HG03432 (cell line): Measurements from ENCODE around the gene SPTY2D1.
A peak's percentile ranks its signal among the peaks of the same experiment; 100 is the strongest.
"Not testable (repeated sequence)": the region's sequence is repeated elsewhere in the genome, so short reads cannot be mapped to it uniquely, and the experiment has no call there.

Experiments used
- ATAC-seq: cut with Tn5 transposase; IDR thresholded peaks from one replicate; pipeline ENCODE4 v1.9.1; 2021; ENCODE audit warnings: mild to moderate bottlenecking, moderate library complexity; ENCODE audit not compliant: unreplicated experiment

Gene SPTY2D1

GRCh38 chr11:18618342-18619025, 15.7 kb downstream of the SPTY2D1 start:
- ATAC-seq = no peak

- peak; percentile 43 for ATAC-seq
Observed at GRCh38 chr11:18617688-18618341, 16.3 kb downstream of the SPTY2D1 start.

DNA sequence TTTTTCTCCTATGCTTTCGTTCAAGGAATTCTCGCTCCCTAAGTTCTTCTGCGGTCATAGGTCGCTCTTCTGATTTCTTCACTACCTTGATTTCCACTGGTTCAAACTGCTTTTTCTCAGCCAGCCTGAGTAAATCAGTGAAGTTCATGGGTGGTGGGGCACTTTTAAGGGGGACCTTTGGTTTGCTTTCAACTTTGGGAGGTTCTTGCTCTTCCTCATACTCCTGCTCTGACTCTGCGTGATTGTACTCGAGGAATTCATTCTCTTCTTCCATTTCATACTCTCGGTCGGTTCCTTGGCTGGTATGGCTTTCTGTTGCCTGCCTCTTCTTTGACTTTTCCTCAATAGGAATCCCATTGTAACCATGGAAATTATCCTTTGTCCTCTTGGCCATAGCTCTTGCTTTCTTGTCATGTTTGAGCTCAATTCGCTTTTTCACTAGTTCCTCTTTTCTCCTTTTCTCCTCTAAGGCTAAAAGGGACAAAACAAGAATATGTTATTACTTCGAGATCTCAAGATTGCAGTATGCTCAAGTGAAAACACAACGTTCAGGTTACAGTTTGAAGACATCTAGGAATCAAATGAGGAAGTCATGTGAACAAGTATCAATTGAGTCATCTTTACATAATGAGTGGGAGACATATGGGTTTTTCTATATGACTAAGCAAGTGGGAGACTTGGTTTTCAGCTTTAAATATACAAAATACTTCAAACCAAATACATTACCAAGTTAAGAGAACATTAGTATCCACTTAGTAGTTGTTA, 18.3 kb downstream of the SPTY2D1 start:
- ATAC-seq = peak; percentile 94

DNA sequence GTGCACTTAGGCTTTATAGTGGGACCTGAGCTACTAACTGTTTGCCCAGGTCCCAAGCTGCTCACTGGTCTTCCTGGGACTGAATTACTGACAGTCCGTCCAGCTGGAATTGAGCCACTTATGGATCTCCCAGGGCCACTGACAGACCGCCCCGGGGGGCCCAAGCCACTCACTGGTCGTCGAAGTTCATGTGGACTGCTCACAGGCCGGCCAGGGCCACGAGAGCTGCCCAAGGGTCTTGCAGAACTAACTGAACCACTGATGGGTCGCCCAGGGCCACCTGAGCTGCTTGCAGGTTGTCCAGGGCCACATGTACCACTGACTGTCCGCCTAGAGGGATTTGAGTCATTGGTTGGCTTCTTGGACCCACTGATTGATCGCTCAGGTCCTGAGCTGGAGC, 19.5 kb downstream of the SPTY2D1 start:
- ATAC-seq = no peak

DNA sequence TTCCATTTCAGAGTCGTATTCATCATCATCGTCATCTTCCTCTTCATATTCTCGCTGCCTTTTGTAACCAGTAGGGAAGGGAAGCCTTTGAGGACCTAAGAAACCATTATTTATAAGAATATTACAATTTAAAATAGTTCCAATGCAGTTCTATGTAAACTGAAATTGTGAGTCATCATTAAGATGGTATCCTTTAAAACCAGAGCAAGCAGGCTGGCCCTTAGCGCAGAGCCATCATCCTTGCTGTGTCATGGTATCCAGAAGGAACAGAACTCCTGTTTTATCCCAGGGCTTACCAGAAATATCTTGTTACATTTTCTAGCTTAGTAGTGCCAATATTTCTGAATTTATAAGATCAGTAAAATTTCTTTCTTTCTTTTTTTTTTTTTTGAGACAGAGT, 21.7 kb downstream of the SPTY2D1 start:
- ATAC-seq = no peak

- no peak for ATAC-seq
Observed at GRCh38 chr11:18611196-18611595, 22.9 kb downstream of the SPTY2D1 start.

DNA sequence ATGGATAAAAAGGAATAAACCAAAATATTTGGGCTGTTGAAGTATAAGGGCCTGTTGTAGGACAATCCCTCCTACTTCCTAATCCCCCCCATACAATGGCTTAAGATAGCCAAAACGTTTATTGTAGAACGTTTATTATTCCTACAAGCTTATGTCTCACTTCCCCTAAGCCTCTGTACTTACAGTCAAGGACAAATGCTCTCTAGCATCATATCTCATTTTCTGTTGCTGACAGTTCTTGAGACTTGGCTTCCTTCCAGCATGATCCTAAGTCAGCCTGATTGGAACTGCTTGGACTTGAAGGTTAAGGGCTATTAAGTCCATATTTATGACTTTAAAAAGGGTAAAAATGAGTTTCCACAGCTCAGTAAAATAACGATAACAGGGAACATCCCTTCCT, 25.8 kb downstream of the SPTY2D1 start:
- ATAC-seq = no peak

GRCh38 chr11:18600915-18601569, 33.1 kb downstream of the SPTY2D1 start:
- ATAC-seq = no peak

GRCh38 chr11:18599739-18600230, 34.4 kb downstream of the SPTY2D1 start, which contains the start of gene MISFA:
Gene MISFA (plus strand): TSS chr11:18599789. CDS start chr11:18599929, 140 bp downstream.
- no peak for ATAC-seq

GRCh38 chr11:18594999-18595749, 39.0 kb downstream of the SPTY2D1 start:
- no peak for ATAC-seq

DNA sequence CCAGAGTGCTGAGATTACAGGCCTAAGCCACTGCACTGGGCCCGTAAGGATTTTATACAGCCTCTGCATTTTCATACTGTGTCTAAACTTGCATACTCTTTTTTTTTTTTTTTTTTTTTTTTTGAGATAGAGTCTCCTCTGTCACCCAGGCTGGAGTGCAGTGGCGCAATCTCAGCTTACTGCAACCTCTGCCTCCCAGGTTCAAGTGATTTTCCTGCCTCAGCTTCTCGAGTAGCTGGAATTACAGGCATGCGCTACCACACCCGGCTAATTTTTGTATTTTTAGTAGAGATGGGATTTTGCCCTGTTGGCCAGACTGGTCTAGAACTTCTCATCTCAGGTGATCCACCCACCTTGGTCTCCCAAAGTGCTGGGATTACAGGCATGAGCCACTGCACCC, 40.1 kb downstream of the SPTY2D1 start:
- ATAC-seq = not testable (repeated sequence)

- no peak for ATAC-seq
Observed at GRCh38 chr11:18590571-18590970, 43.6 kb downstream of the SPTY2D1 start.

DNA sequence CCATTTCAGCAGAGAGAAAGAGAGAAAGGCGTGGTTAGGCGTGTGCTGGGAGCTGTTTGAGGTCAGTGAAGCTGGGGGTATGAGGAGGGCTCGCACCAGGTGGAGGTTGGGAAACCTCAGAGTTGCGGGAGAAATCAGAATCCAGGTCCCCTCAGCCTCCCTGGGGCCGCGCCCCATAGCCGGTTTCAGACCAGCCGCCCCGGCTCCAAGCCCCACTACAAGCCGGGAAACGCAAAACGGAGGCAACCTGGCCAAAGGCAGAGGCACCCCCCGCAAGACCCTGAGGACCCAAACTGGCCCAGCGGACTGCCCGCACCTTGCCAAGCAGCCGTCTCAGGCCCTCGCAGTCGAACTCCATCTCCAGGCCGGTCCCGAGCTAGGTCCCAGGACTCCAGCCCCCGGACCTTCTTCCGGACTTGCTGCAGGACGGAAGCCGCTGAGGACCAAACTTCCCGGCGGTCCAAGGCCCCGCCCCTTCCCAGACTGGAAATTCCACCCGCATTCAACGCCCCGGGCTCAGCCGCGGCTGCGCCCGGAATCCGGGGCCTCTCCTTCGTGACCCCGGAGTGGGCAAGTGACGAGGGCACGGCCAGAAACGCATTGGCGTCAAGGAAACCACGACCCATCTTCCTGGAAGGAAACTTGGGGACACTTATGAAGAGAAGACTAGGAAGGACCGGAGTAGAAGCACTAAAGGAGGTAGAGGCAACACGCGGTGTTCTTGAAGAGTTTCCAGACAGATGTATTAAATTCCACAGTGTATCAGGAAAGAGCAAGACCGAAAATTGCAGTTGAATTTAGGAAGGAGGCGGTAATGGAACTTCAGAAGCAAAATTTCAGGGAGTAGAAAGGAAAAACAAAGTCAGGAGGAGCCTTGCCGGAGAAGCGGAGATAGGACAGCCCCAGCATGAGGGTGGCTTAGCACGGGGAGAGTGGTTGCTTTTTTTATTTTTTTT, 45.6 kb downstream of the SPTY2D1 start, which contains the start of gene UEVLD:
UEVLD (minus strand) TSS at position 438 of the 956 bp plus-strand sequence; CDS start at position 358, 80 bp downstream.
- peak; percentile 83 for ATAC-seq

DNA sequence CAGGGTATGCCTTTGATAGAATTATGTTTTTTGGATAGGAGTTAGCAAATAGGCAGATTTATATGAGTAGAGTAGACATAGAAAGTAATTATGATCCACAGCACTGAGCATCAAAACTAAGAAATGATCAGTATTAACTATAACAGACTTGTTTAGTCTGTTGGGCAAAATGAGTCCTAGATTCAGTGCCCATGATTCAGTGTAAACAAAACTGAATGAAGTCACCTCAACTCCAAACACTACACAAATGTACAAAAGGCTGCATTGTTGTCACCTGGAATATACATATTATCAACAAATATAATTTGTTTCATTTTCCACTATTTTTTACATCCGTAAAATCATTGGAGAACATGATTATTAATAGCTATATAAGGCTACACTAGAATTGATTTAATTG, 52.3 kb downstream of the SPTY2D1 start:
- no peak for ATAC-seq

GRCh38 chr11:18580113-18580766, 53.9 kb downstream of the SPTY2D1 start:
- ATAC-seq = no peak

DNA sequence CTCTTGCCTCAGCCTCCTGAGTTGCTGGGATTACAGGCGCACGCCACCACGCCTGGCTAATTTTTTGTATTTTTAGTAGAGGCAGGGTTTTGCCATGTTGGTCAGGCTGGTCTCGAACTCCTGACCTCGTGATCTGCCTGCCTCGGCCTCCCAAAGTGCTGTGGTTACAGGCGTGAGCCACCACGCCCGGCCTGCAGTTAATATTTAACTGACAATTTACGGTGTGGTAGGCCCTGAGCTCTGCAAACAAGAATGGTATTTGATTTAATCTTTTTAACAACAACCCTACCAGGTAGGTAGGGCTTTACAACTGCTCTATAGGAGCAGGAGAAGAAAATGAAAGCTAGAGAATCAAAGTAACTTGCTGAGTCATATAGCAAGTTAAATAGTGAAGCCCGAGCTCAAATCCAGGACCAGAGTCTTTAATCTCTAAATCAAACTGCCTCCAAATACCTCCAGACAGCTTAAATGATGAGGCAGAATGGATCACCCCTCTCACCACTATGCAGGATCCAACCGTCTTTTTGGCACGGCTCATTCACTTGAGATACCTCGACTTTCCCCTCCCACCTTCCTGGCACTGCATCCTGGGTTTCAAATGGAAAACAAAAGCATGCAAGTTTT, 55.1 kb downstream of the SPTY2D1 start:
- ATAC-seq = peak; percentile 76

DNA sequence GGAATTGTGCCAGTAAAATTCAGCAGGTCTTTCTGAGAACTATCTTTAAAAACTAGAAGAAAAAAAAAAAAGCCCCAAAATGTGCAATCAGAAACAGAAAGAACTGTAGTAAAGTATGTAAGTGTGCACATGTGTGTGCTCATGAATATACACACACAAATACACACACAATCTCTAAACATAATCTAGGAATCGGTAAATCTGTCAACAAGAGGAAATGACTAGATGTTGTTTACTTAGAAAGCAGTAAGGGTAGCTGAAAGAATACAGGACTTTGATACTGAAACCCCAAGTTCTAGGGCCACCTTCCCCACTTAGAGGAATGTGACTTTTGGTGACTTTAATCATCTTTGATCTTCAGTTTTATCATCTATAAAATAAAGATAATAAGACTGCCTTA, 58.8 kb downstream of the SPTY2D1 start:
- ATAC-seq = no peak

DNA sequence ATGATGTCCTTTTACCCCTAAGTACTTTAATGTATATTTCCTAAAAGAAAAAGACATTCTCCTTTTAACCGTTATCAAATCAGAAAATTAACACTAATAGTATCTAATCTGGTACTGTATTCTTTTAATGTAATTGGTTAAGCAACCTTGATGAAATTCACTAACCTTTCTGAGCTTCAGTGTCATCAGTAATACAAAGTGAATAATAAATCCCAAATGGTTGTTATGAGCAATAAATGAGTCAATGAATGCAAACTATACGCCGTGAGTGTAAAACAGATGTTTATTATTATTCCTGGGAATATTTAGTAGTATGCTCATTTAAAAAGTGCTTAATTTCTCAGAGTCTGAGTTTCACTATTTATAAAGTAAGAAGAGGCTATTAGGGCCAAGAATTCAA, 67.1 kb downstream of the SPTY2D1 start:
- ATAC-seq = no peak
